GM18502 (cell line): ENCODE data around the gene SCARF2.
"Not testable (repeated sequence)": the region's sequence is repeated elsewhere in the genome, so short reads cannot be mapped to it uniquely, and the experiment has no call there.

Experiments used
- ATAC-seq: cut with Tn5 transposase; IDR thresholded peaks from one replicate; pipeline ENCODE4 v1.9.1; 2021; ENCODE audit warnings: mild to moderate bottlenecking; ENCODE audit not compliant: unreplicated experiment, poor library complexity

The SCARF2 gene, protein sequence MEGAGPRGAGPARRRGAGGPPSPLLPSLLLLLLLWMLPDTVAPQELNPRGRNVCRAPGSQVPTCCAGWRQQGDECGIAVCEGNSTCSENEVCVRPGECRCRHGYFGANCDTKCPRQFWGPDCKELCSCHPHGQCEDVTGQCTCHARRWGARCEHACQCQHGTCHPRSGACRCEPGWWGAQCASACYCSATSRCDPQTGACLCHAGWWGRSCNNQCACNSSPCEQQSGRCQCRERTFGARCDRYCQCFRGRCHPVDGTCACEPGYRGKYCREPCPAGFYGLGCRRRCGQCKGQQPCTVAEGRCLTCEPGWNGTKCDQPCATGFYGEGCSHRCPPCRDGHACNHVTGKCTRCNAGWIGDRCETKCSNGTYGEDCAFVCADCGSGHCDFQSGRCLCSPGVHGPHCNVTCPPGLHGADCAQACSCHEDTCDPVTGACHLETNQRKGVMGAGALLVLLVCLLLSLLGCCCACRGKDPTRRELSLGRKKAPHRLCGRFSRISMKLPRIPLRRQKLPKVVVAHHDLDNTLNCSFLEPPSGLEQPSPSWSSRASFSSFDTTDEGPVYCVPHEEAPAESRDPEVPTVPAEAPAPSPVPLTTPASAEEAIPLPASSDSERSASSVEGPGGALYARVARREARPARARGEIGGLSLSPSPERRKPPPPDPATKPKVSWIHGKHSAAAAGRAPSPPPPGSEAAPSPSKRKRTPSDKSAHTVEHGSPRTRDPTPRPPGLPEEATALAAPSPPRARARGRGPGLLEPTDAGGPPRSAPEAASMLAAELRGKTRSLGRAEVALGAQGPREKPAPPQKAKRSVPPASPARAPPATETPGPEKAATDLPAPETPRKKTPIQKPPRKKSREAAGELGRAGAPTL

DNA sequence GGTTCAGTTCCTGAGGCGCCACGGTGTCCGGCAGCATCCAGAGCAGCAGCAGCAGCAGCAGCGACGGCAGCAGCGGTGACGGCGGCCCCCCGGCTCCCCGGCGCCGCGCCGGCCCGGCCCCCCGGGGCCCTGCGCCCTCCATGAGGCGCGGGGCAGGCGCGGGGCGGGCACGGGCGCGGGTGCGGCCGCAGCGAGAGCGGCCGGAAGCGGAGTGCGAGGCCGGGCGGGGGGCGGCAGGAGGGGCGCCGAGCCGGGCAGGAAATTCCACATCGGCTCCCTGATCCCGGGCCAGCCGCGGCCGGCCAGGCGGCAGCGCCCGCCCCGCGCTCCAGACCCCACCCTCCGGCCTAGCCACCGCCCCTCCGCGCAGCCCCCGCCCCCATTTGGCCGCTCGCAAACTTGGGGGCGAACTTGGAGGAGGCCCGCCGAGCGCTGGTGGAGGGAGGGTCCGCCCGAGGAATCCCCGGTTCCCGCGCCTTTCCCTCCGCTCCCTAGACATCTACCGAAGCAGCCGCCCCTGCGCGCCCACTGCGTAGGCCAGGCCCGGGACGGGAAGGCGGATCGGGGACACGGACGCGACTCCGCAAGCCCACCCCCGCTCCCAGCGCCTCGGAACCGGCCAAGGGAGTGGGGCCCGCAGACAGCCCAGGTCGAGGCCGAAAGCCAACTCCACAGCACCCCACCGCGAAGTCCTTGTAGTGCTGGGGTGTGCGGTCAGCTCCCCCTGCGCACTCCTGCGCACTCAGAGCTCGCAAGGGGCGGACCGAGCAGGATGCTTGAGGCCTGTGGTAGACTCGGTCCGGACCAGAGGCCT is at the start of gene SCARF2:
Gene SCARF2 (minus strand): TSS at position 213 of the 814 bp plus-strand sequence. CDS start 71 bp downstream, at position 142.
- ATAC-seq = no peak

DNA sequence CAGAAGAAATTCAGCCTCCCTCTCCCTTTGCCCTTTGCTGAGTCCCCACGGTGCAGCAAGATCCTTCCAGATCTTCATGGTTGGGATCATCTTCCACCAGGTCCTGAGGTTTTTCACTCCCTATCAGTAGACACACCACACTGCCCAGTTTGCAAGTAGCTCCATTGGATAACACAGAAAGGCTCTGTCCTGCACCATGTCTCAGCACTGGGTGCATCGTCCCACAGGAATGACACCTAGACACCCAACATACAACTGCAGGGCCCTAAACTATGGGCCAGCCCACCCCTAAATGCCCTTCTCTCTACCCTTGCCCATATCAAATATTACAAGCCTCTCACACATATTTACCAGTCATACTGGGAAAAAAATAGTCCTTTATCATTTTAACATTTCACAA is 48.6 kb upstream of the SCARF2 start:
- no peak for ATAC-seq

DNA sequence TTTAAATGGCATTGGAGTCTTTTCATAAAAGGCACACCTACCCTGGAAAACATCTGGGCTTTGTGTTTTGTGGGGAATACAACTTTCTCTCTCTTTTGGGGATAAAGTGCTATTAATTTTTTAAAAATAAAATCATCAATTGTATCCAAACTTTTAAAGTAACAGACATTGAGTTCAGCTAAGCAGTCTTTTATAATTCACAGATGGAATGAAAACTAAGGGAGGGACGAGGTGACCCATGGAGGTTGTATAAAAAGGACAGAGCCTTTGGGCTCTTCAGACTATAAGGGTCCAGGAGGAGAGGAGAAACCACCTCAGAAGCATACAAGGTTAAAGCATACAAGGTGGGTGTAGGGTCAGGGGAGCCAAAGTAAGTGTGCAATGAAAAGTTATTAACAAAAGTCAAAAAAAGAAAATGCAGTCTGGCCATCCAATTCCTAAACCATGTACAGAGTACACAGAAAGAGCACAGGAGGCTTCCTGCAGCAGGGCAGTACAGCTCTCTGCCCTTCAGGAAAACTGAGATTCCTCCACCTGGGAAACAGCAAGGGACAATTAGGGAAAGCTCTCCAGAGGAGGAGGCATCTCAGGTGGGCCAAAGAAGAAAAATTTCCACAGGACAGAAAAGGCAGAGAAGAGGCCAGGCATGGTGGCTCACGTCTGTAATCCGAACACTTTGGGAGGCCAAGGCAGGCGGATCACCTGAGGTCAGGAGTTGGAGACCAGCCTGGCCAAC is 47.5 kb upstream of the SCARF2 start:
- no peak for ATAC-seq

DNA sequence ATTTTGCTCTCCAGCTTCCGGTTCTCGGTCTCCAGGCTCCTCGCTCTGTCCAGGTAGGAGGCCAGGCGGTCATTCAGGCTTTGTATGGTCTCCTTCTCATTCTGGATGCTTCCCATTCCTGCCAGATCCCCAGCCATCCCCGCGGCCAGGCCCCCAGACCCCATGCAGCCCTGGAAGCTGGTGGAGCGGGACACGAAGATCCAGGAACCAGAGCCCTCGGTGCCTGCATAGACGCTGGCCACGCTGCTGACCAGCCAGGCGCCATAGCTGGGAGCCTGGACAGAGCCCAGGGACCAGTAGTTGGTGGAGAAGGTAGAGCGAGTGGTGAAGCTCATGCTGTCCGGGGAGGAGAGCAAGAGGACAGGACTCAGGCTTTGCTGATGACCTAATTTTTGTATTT is 46.1 kb upstream of the SCARF2 start:
- ATAC-seq = no peak

DNA sequence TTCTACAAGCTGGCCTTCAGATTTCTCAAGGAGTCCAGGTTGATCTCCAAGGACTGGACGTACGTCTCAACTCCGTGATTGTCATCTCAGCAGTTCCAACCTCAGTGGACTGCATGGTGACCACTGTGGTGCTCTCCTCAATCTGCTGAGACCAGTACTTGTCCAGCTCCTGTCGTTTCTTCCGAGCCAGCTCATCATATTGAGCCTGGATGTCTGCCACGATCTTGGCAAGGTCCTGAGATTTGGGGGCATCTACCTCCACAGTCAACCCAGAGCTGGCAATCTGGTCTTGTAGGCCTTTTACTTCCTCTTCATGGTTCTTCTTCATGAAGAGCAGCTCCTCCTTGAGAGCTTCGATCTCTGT is 45.5 kb upstream of the SCARF2 start:
- ATAC-seq = not testable (repeated sequence)

DNA sequence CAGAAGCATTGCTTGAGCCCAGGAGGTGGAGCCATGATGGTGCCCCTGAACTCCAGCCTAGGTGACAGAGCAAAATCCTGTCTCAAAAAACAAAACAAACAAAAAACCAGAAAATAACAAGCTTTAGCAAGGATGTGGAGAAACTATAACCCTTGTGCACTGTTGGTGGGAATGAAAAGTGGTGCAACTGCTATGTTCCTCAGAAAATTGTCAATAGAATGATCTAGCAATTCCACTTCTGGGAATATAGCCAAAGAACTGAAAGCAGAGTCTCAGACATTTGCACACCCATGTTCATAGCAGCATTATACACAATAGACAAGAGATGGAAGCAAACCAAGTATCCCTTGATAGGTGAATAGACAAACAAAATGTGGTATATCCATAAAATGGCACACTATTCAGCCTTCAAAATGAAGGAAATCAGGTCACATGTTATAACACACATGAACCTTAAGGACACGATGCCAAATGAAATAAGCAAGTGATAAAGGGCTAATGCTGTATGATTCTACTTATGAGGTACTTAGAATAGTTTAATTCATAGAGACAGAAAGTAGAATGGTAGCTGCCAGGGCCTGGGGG is 42.1 kb upstream of the SCARF2 start:
- no peak for ATAC-seq

DNA sequence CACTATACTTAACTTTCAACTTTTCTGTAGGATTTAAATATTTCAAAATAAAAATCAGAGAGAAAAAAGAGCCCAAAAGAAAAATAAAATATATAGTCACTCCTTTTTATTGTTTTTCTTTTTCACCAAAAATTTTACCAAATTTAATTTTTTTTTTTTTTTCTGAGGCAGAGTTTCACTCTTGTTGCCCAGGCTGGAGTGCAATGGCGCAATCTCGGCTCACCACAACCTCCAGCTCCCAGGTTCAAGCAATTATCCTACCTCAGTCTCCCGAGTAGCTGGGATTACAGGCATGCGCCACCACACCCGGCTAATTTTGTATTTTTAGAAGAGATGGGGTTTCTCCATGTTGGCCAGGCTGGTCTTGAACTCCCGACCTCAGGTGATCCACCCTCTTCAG is 40.4 kb upstream of the SCARF2 start:
- not testable (repeated sequence) for ATAC-seq

DNA sequence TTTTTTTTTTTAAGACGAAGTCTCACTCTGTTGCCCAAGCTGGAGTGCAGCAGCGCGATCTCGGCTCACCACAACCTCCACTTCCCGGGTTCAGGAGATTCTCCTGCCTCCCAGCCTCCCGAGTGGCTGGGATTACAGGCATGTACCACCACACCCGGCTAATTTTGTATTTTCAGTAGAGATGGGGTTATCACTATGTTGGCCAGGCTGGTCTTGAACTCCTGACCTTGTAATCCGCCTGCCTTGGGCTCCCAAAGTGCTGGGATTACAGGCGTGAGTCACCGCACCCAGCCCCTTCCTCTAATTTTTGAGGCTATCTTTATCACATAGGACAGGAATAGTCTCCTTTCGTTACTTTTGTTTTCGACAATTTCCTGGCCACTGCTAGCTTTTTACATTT is 37.9 kb upstream of the SCARF2 start:
- ATAC-seq = not testable (repeated sequence)

DNA sequence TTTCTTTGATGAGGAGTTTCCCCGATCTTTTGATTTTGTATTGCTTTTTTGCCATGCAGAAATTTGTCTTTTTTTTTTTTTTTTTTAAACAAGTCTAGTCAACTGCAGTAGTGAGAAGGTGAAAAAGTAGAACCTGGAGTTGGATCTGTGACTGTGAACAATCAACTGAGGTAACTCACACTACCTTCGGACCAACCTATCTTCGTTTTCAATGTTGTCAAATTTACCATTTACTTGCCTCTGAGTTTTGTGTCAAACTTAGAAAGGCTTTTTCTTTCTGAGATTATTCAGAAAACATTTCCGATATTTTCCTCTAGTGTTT is 37.5 kb upstream of the SCARF2 start:
- no peak for ATAC-seq

DNA sequence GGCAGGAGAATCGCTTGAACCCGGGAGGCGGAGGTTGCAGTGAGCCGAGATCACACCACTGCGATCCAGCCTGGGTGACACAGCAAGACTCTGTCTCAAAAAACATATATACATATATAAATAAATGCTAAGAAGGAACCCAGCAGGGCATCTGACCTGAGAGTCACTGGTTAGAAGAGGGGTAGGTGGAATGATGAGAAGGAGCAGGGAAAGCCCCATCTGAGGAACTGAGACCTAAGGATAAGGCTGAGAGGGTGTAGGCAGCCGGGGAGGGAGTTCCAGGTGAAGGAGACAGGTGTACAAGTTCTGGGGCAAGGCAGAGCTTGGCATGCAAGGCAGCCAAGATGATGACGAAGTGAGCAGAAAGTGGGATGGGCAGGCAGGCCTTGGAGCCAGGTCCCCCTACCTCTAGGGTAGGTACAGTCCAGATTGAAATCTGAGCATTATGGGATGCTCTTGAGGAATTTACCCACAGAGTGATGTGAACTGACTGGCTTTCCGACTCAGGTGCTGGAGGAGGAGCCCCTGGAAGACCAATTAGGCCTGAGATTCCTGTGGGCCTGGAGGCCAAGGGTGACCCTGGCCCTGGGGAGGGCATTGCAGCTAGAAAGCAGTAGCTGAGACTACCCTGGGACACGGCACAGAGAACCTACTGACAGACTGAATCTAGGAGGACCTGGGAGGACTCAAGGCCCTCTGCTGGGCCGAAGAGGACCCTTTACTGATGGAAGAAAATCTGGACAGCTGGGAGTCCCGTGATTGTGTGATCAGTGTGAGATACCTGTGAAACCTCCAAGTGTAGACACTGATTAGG is 35.2 kb upstream of the SCARF2 start:
- no peak for ATAC-seq

DNA sequence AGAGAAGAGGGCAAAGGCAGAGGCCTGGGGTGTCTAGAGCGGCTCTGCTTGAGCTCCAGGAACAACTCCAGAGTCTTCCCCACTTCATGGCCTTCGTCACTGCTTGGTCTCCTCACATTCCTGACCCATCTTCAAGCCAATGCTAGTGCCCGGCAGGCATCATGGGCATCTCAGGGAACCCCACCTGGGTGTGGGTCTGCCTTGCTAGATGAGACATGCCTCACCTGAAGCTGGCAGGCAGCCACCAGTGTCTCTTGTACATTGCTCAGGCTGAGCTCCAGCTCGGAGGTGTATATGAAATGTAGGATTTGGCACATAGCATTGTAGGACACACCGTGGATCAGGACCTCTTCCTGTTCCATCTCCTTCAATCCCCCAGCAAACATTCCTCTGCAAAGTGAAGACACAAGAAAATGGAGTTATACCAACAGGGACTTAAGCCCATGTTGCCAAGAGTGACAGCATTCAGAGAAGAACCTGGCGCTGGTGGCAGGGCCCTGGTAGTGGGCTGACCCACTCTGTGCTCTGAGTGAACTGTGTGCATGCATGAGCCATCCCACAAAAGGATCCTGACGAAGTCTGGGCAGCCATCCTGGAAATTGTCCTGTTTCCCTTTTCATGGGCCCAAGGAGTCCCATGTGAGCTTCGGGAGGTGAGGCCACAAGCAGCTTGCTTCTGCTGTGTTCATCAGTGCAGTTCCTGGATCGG is 33.7 kb upstream of the SCARF2 start:
- ATAC-seq = no peak

DNA sequence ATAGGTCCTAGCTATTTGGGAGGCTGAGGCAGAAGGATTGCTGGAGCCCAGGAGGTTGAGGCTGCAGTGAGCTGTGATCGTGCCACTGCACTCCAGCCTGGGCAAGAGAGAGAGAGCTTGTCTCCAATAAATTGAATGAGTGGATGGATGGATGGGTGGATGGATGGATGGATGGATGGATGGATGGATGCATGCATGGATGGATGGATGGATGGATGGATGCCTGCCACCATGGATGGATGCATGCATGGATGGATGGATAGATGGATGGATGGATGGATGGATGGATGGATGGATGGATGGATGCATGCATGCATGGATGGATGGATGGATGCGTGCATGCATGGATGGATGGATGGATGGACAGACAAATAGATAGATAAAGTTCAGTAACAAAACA is 32.9 kb upstream of the SCARF2 start:
- ATAC-seq = not testable (repeated sequence)

DNA sequence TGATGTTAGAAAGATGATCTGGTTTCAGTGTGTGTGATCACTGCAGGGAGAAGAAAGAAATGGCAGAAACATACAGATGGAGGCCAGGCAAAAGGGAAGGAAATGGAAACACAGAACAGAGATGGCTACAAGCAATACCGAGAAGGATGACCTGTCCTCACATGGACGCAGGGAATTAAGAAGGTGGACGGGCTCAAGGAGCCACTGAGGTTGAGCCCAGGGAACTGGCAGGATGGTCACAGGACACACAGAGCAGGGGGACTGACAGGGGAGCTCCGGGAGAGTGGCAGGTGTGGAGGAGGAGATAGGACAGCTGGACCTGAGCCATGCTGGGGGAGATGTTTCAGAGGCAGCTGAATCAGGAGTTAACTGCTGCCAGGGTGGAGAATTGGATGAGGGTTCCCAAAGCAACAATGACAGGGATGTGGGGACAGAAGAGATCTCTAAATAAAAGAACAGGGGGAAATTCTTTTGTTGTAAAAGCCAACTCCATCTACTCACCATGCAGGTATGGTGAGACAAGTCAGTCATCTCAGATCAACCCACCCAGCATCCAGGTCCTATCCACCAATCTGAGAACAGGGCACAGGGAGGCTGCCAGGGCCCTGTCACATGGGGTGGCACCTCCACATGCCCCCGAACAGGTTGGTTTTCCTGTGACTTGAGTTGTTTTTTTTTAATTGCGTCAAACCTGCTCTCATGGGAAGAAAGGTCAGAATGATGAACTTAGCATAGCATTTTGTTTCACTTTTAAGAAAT is 31.7 kb upstream of the SCARF2 start:
- no peak for ATAC-seq

DNA sequence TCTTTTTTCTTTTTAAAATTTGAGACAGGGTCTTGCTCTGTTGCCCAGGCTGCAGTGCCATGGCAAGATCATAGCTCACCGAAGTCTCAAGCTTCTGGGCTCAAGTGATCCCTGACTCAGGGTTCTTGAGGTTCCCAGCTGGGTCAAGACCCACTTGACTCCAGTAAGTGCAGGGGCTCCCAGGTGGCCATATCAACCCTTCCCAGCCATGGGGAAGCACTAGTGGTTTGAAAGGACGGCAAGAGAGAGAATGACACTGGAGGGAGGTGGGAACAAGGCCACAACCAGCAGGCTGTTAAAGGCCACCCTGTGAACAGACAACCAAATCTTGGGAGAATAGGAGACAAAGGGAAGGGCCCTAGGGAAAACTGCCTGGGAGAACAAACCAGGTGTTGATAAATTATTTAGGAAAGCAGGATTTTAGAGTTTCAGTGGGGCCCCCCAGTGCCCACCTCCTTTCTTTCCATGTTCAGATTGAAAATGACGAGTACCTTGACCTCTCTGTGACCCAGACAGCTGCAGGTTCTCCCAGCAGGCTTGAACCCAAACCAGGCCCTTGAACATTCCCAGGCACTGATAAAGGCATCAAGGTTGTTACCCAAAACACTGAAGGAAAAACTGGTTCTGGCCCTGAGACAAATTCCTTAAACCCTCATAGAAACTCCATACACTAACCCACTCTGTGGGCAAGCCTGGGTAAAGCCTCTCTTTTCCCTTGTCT is 29.2 kb upstream of the SCARF2 start:
- ATAC-seq = no peak

DNA sequence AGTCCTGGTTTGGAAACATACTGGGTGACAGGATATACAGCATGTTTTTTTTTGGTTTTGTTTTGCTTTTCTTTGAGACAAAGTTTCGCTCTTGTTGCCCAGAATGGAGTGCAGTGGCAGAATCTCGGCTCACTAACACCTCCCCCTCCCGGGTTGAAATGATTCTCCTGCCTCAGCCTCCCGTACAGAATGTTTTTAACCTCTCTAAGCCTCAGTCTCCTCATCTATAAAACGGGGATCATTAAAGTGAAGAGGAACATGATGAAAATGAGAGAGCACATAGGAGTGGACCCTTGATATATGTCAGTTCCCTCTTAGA is 28.1 kb upstream of the SCARF2 start:
- ATAC-seq = no peak

DNA sequence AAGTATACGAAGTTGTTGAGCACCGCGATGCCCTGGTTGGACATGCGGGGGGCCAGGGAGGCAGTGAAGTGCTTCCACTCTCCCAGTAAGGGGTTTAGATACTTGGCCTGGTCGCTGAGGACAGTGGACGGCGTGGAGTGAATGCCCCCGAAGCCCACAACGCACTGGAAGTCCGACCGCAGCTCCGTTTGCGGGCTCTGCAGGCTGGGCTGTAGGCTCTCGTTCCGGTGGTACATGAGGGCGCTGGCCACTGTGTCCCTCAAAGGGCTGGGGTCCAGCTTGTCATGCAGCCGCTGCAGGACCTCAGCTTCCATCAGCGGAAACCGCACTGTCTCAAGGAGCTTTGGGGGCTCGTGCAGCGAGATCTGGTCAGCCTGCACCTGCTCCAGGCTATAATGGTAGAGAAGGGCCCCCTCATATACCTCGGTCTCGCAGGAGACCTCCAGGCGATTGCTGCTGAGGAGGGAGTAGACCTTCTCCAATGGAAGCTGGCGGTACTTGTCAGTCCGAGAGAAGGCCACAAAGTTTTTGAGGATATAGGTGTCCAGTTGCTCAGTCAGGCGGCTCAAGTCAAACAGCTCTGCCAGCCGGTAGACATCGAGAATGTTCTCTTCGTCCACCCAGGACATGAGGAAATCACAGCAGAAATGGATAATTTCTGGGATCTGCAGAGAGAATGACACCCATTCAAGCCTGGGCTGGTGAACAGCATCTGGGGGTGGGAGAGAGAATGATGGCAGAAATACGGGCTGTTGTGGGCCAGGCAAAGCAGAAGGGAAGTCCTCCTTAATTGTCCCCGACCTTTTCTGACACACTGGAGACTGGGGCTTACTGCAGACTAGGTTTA is 27.5 kb upstream of the SCARF2 start:
- ATAC-seq = no peak
